ENCODE data around the gene MYCT1.

DNA sequence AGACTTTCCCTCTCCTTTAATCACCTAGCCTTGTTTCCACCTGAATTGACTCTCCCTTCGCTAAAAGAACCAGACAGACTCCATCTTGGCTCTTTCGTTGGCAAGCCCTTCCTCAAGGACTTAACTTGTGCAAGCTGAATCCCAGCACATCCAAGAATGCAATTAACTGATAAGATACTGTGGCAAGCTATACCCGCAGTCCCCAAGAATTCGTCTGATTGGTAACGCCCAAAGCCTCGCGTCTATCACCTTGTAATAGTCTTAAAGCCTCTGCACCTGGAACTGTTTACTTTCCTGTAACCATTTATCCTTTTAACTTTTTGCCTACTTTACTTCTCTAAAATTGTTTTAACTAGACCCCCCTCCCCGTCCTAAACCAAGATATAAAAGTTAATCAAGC is 15.6 kb upstream of the MYCT1 start:
- TF ChIP-seq, protein P1, sequence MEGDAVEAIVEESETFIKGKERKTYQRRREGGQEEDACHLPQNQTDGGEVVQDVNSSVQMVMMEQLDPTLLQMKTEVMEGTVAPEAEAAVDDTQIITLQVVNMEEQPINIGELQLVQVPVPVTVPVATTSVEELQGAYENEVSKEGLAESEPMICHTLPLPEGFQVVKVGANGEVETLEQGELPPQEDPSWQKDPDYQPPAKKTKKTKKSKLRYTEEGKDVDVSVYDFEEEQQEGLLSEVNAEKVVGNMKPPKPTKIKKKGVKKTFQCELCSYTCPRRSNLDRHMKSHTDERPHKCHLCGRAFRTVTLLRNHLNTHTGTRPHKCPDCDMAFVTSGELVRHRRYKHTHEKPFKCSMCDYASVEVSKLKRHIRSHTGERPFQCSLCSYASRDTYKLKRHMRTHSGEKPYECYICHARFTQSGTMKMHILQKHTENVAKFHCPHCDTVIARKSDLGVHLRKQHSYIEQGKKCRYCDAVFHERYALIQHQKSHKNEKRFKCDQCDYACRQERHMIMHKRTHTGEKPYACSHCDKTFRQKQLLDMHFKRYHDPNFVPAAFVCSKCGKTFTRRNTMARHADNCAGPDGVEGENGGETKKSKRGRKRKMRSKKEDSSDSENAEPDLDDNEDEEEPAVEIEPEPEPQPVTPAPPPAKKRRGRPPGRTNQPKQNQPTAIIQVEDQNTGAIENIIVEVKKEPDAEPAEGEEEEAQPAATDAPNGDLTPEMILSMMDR (IDR thresholded peaks at IDR 0.05): no peak
- no peak for TF ChIP-seq POLR2A (IDR thresholded peaks at IDR 0.05)
- TF ChIP-seq POLR2AphosphoS5 (IDR thresholded peaks at IDR 0.05): no peak

Data from breast epithelium (tissue), 3 donors.